Measurements from ENCODE around the gene TMEM81.

TMEM81 gene

DNA sequence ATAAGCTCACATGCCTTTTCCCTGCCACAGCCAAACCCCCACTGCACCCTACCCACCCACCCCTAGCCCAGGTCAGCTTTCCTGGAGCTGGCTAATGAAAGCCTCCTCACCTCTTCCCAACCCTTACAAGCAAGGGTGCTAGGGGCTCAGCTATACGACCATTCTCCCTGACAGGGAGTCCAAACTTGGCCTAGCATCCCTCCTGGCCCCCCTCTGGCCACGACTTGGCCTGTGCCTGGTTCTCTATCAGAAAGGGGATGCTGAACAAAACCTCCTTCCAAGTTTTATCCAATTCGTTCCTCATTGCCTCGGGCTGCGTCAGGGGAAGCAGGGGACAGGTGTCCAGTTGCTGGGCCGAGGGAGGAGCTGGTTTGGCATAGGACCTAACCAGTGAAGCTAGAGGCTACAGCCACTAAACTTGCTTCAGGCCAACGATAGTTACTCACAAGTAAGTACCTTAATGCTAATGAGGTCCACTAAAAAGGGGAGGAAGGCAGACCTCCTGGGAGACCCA is 8.6 kb downstream of the TMEM81 start:
- DNase-seq = no peak

DNA sequence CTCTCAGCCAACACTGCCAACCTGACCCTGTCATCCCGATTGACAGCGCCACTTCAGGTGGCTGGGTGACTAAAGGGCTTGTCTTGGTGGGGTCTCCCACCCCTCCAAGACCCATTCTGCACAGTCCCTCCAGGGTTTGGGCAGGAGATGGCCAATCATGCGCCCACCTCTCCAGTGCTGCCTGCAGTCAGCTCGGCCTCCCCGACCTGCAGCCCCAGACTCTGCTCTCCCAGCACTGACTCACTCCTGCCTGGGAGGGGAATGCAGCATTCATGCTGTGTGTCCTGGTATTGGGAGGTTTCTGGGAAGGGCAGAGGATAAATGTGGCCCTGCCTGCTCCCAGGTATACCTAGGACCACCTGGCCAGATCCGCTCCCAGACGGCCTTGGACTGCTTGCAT is 9.7 kb downstream of the TMEM81 start:
- DNase-seq = no peak

DNA sequence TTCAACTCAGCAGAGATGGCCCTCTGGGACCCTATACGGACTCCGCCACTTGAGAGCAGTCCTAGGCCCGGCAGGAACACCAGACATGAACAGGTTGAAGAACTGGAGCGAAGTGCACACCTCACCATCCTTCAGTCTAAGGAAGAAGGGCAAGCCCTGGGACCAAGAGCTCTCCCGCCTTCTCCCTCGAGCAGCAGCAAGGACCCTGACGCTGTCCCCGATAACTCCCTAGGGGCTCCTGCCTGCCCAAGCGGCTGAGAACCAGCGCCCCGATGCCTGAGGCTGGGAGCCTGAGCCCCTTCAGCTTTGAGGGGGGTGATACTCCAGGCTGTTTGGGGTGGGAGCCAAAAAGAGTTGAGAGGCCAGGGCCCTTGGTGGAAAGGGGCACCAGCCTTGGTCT is 10.2 kb downstream of the TMEM81 start:
- DNase-seq = no peak

DNA sequence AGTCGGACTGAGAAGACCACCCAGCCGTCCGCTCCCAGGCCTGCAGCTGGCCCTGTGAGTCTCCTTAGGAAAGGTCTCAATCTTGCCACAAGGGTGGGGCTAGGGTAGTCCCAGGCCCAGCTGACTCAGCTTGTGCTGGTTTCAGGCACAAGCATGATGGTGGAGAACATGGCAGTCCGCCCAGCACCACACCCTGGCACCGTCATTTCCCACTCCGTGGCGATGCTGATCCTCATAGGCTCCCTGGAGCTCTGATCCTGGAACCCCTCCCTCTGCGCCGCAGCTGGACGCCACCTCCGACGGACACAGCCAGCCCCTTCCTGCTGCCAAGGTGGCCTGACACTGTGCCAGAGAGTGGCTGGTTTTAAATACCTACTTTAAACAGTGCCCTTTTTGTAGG is 10.7 kb downstream of the TMEM81 start:
- no peak for DNase-seq

DNA sequence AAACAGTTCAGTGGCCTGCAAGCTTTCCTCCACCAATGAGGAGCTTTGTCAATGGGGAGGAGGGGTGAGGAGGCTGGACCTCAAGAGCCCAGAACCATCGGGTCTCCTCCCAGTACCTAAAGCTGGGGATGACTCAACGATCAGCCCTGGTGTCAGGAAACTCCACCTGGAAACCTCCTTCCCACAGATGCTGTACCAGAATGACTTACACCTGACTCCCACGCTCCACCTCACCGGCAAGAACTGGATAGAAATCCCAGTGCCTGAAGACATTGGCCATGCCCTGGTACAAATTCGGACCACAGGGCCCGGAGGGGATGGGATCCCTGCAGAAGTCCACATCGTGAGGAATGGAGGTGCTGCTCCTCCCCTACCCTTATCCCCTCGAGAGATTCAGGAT is 11.4 kb downstream of the TMEM81 start:
- DNase-seq = no peak

- DNase-seq = no peak
Measured at GRCh38 chr1:205072286-205072685, 12.0 kb downstream of the TMEM81 start.

DNA sequence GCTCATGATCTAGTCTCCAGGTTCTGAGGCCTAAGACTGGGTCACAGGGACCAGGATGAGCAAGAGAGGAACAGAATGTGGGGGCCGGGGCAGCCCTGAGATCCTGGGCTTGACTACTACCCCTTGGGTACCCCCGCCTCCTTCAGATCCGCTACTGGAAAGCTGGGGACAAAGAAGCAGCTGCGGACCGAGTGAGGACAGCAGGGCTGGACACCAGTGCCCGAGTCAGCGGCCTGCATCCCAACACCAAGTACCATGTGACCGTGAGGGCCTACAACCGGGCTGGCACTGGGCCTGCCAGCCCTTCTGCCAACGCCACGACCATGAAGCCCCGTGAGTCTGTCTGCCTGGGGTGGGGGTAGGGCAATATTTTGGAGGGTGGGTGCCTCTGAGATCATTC is 12.5 kb downstream of the TMEM81 start:
- DNase-seq = no peak

DNA sequence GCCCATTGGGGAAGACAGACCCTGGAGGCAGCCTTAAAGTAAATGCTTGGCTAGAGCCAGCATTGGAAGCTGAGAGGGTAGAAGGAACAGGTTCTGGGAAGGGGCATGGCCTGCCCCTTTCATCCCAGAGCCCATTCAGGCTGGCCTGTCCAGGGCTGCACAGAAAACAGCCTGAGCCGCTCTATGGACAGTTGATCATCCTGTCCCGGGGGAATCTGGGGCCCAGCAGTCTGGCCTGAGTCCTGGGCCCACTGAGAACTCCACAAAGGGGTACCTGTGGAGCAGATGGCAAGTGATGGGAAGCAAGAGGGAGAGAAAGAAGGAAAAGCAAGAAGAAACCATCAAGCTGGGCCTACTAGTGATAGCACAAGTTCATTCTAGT is 13.2 kb downstream of the TMEM81 start:
- DNase-seq = no peak

GRCh38 chr1:205069371-205070125 is 14.7 kb downstream of the TMEM81 start:
- no peak for DNase-seq

DNA sequence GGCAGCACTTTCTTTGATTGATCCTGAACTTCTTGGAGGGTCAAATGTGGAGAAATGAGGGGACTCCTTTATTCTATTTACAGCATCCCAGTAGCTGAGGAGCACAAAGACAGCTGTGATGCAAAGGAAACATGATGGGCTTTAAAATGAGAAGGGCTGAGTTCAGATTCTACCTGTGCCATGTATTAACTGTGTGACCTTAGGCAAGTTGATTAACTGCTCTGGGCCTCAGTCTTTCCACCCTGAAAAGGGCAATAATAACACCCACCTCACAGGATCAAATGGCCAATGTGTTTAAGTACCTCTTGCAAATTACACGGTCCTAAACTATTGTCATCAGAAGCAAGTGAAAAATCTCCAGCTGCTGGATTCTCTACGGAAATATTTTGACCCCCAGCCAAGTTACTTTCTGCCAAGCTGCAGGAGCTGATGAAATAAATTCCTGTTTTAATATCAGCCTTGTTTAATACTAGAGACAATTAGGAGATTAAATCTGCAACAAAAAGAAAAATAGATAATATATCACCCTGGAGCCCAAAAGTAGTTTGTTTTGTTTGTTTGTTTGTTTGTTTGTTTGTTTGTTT is 15.7 kb downstream of the TMEM81 start:
- no peak for DNase-seq

DNA sequence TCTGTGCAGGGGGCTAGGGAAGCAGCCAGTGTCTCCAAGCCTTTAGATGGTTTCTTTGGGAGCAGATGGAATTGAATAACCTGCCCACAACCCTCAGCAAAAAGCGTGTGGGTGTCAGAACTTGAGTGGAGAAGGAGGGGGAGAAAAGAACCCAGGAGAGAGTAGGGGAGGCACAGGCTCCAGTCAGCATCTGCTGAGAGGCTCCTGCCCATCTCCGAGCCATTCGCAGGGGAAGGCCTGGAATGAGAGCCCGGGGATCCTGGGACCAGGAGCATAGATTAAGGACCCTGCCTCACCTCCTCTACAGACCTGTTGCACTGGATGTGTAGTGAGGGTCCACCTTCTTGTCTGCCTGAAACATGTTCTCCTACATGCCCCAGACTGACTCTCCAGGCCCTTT is 16.3 kb downstream of the TMEM81 start:
- DNase-seq = no peak

GRCh38 chr1:205067031-205067430 is 17.2 kb downstream of the TMEM81 start:
- DNase-seq = no peak

DNA sequence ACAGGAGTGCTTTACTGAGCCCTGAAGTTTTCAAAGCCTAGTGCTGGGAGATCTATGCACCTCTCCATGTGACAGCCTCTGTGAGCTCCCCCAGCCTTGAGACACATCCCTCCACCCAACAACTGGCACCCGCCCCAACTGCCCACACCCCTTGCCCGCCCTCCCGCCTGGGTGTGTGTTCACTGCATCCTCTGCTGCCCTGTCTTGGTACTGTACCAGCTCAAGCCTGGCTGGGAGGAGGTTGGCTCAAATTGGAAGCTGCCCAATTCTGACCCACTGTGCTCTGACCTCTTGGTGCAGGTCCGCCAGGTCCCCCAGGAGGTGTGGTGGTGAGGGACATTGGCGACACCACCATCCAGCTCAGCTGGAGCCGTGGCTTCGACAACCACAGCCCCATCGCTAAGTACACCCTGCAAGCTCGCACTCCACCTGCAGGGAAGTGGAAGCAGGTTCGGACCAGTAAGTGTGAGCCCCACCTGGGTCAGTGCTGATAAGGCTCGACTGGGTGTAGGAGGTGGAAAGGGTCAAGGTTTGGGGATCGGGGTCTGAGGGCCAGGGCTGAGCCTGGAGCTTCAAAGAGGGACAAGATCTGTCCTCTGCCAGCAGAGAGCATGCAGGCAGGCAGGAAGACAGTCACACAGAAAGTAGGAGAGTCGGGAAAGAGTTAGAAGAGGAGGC is 18.0 kb downstream of the TMEM81 start:
- DNase-seq = no peak

- no peak for DNase-seq
Measured at GRCh38 chr1:205065666-205066065, 18.6 kb downstream of the TMEM81 start.

DNA sequence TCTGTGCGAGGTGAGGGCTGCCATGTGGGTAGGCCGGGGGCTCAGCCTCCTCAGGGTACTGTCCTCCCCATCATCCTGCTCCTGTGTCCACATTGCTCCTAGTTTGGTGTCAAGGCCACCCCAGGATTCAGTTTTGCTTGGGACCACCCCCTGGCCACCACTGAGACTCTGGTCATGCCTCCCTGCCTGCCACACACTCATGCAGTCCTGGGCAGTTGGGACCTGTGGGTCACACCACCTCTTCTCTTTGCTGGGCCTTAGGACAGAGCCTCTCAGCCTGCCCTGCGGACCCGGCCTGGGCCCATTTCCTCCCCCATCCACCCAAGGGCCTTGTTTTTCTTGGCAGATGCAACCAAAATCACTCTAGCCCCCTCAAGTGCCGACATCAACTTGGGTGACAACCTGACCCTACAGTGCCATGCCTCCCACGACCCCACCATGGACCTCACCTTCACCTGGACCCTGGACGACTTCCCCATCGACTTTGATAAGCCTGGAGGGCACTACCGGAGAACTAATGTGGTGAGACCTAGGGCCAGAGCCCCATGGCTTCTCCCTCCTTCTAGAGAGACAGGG is 19.4 kb downstream of the TMEM81 start:
- DNase-seq = no peak

GRCh38 chr1:205064301-205064700 is 20.0 kb downstream of the TMEM81 start:
- no peak for DNase-seq

DNA sequence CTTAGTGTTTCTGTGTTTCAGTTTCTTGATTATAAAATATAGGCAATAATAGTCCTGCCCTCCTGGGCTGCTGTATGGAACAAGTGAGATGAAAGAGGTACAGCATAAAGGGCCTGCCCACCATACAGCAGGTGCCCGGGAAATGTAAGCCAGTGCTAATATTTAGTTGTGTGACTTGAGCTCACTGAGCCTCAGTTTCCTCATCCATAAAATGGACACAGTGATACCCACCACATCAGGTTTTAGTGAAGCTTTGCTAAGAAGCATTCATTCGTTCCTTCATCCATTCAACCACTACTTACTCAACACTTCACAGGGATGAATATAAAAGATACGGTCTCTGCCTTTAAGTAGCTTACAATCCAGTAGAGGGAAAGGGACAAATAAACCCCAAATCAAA is 21.4 kb downstream of the TMEM81 start:
- no peak for DNase-seq

DNA sequence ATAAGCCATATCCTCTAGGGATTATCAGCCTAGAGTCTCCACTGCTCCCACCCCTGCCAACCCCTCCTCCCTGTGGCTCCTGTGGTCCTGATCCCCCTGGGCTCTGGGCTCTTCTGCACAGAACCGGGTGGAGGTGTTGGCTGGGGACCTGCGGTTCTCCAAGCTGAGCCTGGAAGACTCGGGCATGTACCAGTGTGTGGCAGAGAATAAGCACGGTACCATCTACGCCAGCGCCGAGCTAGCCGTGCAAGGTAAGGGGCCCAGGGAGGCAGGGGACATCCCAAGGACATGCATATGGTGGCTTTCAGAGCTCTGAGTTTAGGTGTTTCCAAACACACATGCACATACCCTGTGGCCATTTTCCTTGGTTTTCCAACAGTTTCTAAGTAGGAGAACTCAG is 21.9 kb downstream of the TMEM81 start:
- DNase-seq = no peak

GRCh38 chr1:205061665-205062069 is 22.6 kb downstream of the TMEM81 start:
- DNase-seq = peak; percentile 73

DNA sequence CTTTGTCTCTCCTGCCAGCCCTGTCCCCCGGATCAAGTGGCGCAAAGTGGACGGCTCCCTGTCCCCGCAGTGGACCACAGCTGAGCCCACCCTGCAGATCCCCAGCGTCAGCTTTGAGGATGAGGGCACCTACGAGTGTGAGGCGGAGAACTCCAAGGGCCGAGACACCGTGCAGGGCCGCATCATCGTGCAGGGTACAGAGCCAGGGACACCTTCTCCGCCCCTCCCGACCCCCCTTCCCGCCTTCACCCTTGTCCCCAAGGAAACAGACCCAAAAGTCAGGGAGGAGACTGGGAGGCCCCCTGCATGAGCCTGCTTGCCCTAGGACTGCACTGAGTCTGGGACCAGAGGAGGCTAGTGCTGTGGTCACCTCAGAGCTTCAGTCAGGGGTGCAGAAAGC is 23.0 kb downstream of the TMEM81 start:
- DNase-seq = no peak

DNA sequence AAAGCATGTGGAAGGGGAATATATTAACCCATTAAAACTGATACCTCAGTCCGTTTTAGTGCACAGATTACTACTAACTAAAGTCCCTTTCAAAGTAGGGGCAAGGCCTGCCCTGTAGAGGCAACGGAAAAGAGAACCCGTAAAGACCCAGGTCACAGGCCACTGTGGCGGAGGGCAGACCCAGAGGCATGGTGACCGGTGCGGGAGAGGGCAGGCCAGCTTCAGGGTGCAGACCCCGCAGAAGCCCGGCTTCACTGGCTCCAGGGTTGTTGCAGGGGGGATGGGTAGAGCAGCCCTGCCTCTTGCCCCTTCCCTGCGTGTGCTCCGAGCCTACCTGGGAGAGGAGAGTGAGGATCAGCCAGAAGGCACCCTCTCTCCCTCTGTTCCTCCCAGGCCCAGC is 23.5 kb downstream of the TMEM81 start:
- no peak for DNase-seq

DNA sequence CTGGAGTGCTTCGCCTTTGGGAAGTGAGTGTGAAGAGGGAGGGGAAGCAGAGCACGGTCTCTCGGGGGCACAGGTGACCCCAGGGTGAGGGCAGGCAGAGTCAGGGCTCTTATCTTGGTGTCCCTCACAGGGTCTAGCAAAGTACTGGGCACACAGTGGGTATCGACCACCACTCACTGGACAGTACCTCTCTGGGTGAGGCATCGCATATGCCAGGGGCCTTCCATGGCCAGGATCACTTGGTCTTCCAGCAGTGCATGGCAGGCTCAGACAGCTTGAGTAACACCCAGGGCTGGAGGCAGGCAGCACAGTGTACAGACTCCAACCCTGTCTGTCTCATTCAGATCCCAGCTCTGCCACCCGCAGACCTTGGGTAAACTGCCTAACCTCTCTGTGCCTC is 24.6 kb downstream of the TMEM81 start:
- DNase-seq = no peak

DNA sequence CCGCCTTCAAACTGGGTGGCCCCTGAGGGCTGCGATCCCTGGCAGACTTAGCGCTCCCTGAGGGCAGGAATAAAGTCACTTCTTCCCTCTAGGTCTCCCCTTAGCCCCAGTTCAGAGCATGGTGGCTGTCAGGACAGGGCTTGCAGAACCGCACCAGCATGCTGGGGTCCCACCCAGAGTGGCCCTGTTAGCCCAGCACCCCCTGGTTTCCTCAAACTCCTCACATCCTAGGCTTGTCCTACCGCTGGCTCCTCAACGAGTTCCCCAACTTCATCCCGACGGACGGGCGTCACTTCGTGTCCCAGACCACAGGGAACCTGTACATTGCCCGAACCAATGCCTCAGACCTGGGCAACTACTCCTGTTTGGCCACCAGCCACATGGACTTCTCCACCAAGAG is 25.4 kb downstream of the TMEM81 start:
- DNase-seq = no peak
